ENCODE data around the gene SHH. TPM values are rescaled to one million over a fixed set of nuclear protein-coding genes. Genes with fewer than 3 reads are reported as not detected.

SHH gene
- total and polyA plus RNA-seq, 2 experiments from 2014 or later: not detected

DNA sequence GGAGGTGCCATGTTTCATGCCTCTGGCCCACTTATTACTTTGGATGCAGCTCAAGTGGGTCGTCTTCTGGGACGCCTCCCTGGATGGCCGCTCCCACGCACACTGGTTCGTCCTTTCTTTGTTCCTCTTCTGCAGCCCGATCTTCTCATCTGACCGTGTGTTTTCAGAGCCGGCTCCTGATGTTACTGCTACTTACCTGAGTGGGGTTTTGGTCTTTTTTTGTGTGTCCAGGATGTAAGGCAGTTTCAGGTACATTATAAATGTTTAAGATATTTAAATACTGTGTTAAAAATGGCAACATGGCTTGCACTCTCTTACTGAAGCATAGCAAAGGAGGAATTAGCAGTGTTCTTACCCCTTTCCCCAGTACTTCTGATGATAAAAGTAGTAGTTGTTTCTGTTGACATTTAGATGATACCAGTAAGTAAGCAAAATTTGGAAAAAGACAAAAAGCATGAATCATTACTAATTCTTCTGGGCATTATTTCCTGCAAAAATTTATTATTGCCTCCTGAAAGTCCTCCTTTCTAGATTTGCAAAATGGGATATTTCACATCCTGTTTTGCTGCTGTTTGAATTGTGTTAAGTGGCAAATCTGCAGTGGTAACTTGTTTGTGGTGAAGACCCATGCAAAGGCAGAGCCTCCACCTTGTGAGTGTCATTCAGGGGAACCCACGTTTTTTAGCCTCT lies 59.4 kb downstream of the SHH start:
- H4K20me1 ChIP-seq (replicated peaks; ENCODE audit: insufficient read depth): peaks cover 34% of the 10 kb centered on the region
- Mint-ChIP-seq H3K4me1 (peaks cover 40% of the 10 kb centered on the region), H3K27ac (no peak overlapping the region), H3K4me3 (no peak overlapping the region), H3K36me3 (ENCODE audit: low read depth) (peaks cover 20% of the 10 kb centered on the region), H3K9me3 (peaks cover 8% of the 10 kb centered on the region; the same call in 2 of the 3 replicates), H3K27me3 (ENCODE audit: insufficient read depth, low read depth, poor library complexity) (no peaks in the 10 kb centered on the region)
- no peak overlapping the region for H3K4me2 ChIP-seq
- H3K27ac ChIP-seq (ENCODE audit: low read depth): no peak overlapping the region
- no peaks in the 10 kb centered on the region for H3K27me3 ChIP-seq (ENCODE audit: insufficient read depth)
- DNase-seq (ENCODE audit: low spot score) (no peak), ATAC-seq (no peak)
- no peaks in the 10 kb centered on the region for H3F3A ChIP-seq (replicated peaks; ENCODE audit: low read depth)
- TF ChIP-seq, protein P1, sequence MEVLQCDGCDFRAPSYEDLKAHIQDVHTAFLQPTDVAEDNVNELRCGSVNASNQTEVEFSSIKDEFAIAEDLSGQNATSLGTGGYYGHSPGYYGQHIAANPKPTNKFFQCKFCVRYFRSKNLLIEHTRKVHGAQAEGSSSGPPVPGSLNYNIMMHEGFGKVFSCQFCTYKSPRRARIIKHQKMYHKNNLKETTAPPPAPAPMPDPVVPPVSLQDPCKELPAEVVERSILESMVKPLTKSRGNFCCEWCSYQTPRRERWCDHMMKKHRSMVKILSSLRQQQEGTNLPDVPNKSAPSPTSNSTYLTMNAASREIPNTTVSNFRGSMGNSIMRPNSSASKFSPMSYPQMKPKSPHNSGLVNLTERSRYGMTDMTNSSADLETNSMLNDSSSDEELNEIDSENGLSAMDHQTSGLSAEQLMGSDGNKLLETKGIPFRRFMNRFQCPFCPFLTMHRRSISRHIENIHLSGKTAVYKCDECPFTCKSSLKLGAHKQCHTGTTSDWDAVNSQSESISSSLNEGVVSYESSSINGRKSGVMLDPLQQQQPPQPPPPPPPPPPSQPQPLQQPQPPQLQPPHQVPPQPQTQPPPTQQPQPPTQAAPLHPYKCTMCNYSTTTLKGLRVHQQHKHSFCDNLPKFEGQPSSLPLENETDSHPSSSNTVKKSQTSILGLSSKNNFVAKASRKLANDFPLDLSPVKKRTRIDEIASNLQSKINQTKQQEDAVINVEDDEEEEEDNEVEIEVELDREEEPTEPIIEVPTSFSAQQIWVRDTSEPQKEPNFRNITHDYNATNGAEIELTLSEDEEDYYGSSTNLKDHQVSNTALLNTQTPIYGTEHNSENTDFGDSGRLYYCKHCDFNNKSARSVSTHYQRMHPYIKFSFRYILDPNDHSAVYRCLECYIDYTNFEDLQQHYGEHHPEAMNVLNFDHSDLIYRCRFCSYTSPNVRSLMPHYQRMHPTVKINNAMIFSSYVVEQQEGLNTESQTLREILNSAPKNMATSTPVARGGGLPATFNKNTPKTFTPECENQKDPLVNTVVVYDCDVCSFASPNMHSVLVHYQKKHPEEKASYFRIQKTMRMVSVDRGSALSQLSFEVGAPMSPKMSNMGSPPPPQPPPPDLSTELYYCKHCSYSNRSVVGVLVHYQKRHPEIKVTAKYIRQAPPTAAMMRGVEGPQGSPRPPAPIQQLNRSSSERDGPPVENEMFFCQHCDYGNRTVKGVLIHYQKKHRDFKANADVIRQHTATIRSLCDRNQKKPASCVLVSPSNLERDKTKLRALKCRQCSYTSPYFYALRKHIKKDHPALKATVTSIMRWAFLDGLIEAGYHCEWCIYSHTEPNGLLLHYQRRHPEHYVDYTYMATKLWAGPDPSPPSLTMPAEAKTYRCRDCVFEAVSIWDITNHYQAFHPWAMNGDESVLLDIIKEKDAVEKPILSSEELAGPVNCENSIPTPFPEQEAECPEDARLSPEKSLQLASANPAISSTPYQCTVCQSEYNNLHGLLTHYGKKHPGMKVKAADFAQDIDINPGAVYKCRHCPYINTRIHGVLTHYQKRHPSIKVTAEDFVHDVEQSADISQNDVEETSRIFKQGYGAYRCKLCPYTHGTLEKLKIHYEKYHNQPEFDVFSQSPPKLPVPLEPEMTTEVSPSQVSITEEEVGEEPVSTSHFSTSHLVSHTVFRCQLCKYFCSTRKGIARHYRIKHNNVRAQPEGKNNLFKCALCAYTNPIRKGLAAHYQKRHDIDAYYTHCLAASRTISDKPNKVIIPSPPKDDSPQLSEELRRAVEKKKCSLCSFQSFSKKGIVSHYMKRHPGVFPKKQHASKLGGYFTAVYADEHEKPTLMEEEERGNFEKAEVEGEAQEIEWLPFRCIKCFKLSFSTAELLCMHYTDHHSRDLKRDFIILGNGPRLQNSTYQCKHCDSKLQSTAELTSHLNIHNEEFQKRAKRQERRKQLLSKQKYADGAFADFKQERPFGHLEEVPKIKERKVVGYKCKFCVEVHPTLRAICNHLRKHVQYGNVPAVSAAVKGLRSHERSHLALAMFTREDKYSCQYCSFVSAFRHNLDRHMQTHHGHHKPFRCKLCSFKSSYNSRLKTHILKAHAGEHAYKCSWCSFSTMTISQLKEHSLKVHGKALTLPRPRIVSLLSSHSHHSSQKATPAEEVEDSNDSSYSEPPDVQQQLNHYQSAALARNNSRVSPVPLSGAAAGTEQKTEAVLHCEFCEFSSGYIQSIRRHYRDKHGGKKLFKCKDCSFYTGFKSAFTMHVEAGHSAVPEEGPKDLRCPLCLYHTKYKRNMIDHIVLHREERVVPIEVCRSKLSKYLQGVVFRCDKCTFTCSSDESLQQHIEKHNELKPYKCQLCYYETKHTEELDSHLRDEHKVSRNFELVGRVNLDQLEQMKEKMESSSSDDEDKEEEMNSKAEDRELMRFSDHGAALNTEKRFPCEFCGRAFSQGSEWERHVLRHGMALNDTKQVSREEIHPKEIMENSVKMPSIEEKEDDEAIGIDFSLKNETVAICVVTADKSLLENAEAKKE (CRISPR knock-in tag; IDR thresholded peaks at IDR 0.05): no peak
- TF ChIP-seq ZNF114 (CRISPR knock-in tag; IDR thresholded peaks at IDR 0.05): no peak
- TF ChIP-seq, protein P2, sequence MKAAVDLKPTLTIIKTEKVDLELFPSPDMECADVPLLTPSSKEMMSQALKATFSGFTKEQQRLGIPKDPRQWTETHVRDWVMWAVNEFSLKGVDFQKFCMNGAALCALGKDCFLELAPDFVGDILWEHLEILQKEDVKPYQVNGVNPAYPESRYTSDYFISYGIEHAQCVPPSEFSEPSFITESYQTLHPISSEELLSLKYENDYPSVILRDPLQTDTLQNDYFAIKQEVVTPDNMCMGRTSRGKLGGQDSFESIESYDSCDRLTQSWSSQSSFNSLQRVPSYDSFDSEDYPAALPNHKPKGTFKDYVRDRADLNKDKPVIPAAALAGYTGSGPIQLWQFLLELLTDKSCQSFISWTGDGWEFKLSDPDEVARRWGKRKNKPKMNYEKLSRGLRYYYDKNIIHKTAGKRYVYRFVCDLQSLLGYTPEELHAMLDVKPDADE (IDR thresholded peaks at IDR 0.05): no peak
- no peak for TF ChIP-seq NANOG (IDR thresholded peaks at IDR 0.05; ENCODE audit: borderline replicate concordance)
- TF ChIP-seq, protein P3, sequence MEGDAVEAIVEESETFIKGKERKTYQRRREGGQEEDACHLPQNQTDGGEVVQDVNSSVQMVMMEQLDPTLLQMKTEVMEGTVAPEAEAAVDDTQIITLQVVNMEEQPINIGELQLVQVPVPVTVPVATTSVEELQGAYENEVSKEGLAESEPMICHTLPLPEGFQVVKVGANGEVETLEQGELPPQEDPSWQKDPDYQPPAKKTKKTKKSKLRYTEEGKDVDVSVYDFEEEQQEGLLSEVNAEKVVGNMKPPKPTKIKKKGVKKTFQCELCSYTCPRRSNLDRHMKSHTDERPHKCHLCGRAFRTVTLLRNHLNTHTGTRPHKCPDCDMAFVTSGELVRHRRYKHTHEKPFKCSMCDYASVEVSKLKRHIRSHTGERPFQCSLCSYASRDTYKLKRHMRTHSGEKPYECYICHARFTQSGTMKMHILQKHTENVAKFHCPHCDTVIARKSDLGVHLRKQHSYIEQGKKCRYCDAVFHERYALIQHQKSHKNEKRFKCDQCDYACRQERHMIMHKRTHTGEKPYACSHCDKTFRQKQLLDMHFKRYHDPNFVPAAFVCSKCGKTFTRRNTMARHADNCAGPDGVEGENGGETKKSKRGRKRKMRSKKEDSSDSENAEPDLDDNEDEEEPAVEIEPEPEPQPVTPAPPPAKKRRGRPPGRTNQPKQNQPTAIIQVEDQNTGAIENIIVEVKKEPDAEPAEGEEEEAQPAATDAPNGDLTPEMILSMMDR (conservative IDR thresholded peaks at IDR 0.05; ENCODE audit: low read depth in 2 of 2): no peak
- no peak for TF ChIP-seq STAT1 (IDR thresholded peaks at IDR 0.05; ENCODE audit: unreplicated experiment)
- no peak for TF ChIP-seq ZNF331 (CRISPR knock-in tag; IDR thresholded peaks at IDR 0.05; ENCODE audit: low read depth)
- no peak for TF ChIP-seq EZH2 (IDR thresholded peaks at IDR 0.05; ENCODE audit: low read depth, unreplicated experiment)
- no peak for TF ChIP-seq CREB1 (CRISPR knock-in tag; IDR thresholded peaks at IDR 0.05; ENCODE audit: low read depth)
- TF ChIP-seq POLR2AphosphoS5 (IDR thresholded peaks at IDR 0.05; ENCODE audit: low read depth): no peak
- TF ChIP-seq, protein P4, sequence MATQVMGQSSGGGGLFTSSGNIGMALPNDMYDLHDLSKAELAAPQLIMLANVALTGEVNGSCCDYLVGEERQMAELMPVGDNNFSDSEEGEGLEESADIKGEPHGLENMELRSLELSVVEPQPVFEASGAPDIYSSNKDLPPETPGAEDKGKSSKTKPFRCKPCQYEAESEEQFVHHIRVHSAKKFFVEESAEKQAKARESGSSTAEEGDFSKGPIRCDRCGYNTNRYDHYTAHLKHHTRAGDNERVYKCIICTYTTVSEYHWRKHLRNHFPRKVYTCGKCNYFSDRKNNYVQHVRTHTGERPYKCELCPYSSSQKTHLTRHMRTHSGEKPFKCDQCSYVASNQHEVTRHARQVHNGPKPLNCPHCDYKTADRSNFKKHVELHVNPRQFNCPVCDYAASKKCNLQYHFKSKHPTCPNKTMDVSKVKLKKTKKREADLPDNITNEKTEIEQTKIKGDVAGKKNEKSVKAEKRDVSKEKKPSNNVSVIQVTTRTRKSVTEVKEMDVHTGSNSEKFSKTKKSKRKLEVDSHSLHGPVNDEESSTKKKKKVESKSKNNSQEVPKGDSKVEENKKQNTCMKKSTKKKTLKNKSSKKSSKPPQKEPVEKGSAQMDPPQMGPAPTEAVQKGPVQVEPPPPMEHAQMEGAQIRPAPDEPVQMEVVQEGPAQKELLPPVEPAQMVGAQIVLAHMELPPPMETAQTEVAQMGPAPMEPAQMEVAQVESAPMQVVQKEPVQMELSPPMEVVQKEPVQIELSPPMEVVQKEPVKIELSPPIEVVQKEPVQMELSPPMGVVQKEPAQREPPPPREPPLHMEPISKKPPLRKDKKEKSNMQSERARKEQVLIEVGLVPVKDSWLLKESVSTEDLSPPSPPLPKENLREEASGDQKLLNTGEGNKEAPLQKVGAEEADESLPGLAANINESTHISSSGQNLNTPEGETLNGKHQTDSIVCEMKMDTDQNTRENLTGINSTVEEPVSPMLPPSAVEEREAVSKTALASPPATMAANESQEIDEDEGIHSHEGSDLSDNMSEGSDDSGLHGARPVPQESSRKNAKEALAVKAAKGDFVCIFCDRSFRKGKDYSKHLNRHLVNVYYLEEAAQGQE (IDR thresholded peaks at IDR 0.05; ENCODE audit: unreplicated experiment): no peak
- TF ChIP-seq JUNB (IDR thresholded peaks at IDR 0.05; ENCODE audit: unreplicated experiment): no peak
- no peak for TF ChIP-seq EZH2phosphoT487 (IDR thresholded peaks at IDR 0.05; ENCODE audit: unreplicated experiment)
- H3K4me3 ChIP-seq: no peak overlapping the region
- H3K4me1 ChIP-seq (ENCODE audit: insufficient read depth): peaks cover 10% of the 10 kb centered on the region; the same call in 1 of the 2 replicates
- no peaks in the 10 kb centered on the region for H3K9me2 ChIP-seq (ENCODE audit: insufficient read depth)
- H3K79me2 ChIP-seq (replicated peaks; ENCODE audit: insufficient read depth): peaks cover 100% of the 10 kb centered on the region
- no peak overlapping the region for H2AFZ ChIP-seq
- H3K36me3 ChIP-seq (ENCODE audit: insufficient read depth): peaks cover 4% of the 10 kb centered on the region; the same call in 1 of the 2 replicates

All from GM23338 (cell line).